Common myeloid progenitor, CD34-positive (primary cell): ENCODE data around the gene MYZAP.

Experiments
- CTCF ChIA-PET: fragments of 350-600 bp; sonication (Branson Sonifier 250); formaldehyde crosslinking; loops from one replicate; lab custom pipeline; 2021; ENCODE audit warnings: antibody characterized with exemption; lab: Charles Lee
- POLR2A ChIA-PET: fragments of 350-600 bp; sonication (Branson Sonifier 250); formaldehyde crosslinking; loops from one replicate; lab custom pipeline; 2021; ENCODE audit warnings: antibody characterized with exemption; lab: Charles Lee
- DNase-seq, 3 donors: peaks; one replicate each; pipeline versions ENCODE4 v3.0.0 to v3.0.0-alpha.2; 2013
- H3K27ac ChIP-seq, 2 experiments: 1 replicate in 1 of 2; 2 replicates in 1 of 2; pipeline ENCODE4 v1.7.0; 2013; ENCODE audit warnings: inconsistent platforms in 2 of 2, low read length in 2 of 2, mild to moderate bottlenecking in 2 of 2, low read depth in 1 of 2, moderate library complexity in 1 of 2; ENCODE audit not compliant: severe bottlenecking in 2 of 2, insufficient read depth in 1 of 2, poor library complexity in 1 of 2
- H3K27me3 ChIP-seq, 5 experiments: replicated peaks in 2 of 5; 1 replicate in 3 of 5; 2 replicates in 2 of 5; pipeline versions ENCODE4 v1.6.1 to v1.7.0; 2013; ENCODE audit warnings: low read length in 4 of 5, mild to moderate bottlenecking in 2 of 5, moderate library complexity in 2 of 5, inconsistent platforms in 1 of 5; ENCODE audit not compliant: insufficient read depth in 5 of 5, control insufficient read depth in 4 of 5
- H3K36me3 ChIP-seq, 4 experiments: 1 replicate in 2 of 4; 2 replicates in 2 of 4; pipeline versions ENCODE4 v1.6.1 to v1.7.0; 2013; ENCODE audit warnings: low read length in 3 of 4, control low read depth in 1 of 4, mild to moderate bottlenecking in 1 of 4; ENCODE audit not compliant: control insufficient read depth in 4 of 4, insufficient read depth in 4 of 4
- H3K4me1 ChIP-seq, 4 experiments: 1 replicate in 3 of 4; 2 replicates in 1 of 4; pipeline versions ENCODE4 v1.6.1 to v1.7.1; 2013; ENCODE audit warnings: low read length in 3 of 4, mild to moderate bottlenecking in 3 of 4, control low read depth in 1 of 4, inconsistent platforms in 1 of 4, moderate library complexity in 1 of 4; ENCODE audit not compliant: control insufficient read depth in 4 of 4, insufficient read depth in 4 of 4; ENCODE audit errors: control extremely low read depth in 1 of 4
- H3K4me3 ChIP-seq, 7 experiments: 1 replicate in 4 of 7; 2 replicates in 3 of 7; pipeline versions ENCODE4 v1.5.1 to v1.7.0; 2013; ENCODE audit warnings: mild to moderate bottlenecking in 7 of 7, low read length in 6 of 7, moderate library complexity in 6 of 7, inconsistent platforms in 2 of 7, low read depth in 2 of 7, control low read depth in 1 of 7; ENCODE audit not compliant: insufficient read depth in 4 of 7, control insufficient read depth in 1 of 7; ENCODE audit errors: extremely low read depth in 1 of 7
- H3K9me3 ChIP-seq, 5 experiments: 1 replicate in 4 of 5; 2 replicates in 1 of 5; pipeline versions ENCODE4 v1.6.1 to v1.7.1; 2013; ENCODE audit warnings: low read length in 4 of 5, mild to moderate bottlenecking in 2 of 5, inconsistent platforms in 1 of 5, low read depth in 1 of 5, moderate library complexity in 1 of 5; ENCODE audit not compliant: control insufficient read depth in 4 of 5, insufficient read depth in 2 of 5; ENCODE audit errors: control extremely low read depth in 1 of 5
- WGBS: methylation state at CpG from one replicate; pipeline ENCODE4 v1.1.5; 2013; ENCODE audit not compliant: insufficient coverage; 5-methylcytosine and 5-hydroxymethylcytosine counted together

MYZAP gene

GRCh38 chr15:57667171-57667849, 75.6 kb downstream of the MYZAP start:
- H3K4me1 ChIP-seq = no peaks in the 10 kb centered on the region
- no peak overlapping the region for H3K27ac ChIP-seq
- peaks cover 0 to 4% (median 1%) of the 10 kb centered on the region in 5 experiments for H3K9me3 ChIP-seq
- POLR2A ChIA-PET = no interaction called here
- H3K4me3 ChIP-seq = no peak overlapping the region
- H3K36me3 ChIP-seq = no peaks in the 10 kb centered on the region
- WGBS = 92% methylated on average over 4 of the region's 10 CpGs
- CTCF ChIA-PET = interaction anchor here (1.0 kb wide), 1 partner anchor 13 kb away, joined by 3 read pairs; no protein-coding TSS in a partner anchor
- H3K27me3 ChIP-seq = peaks cover 0 to 2% (median 0%) of the 10 kb centered on the region in 5 experiments
- no peak for DNase-seq

DNA sequence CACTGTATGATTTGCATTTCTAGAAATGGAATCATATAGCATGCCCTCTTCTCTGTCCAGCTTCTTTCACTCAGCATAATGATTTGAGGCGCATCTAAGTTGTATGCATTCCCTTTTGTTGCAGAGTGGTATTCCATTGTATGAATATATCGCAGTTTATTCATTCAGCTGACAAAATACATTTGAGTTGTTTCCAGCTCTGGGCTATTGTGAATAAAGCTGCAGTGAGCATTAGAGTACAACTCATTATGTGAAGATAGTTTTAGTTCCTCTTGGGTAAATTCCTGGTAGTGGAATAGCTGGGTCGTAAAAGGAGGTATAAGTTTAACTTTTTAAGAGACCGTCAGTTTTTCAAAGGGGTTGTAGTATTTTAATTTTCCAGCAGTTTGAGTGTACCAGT, 76.3 kb downstream of the MYZAP start:
- Histone ChIP-seq H3K9me3 (peaks cover 0 to 4% (median 1%) of the 10 kb centered on the region in 5 experiments), H3K27ac (no peak overlapping the region), H3K4me3 (no peak overlapping the region), H3K27me3 (peaks cover 0 to 2% (median 0%) of the 10 kb centered on the region in 5 experiments), H3K36me3 (no peaks in the 10 kb centered on the region), H3K4me1 (no peaks in the 10 kb centered on the region)
- no peak for DNase-seq
- CTCF ChIA-PET = interaction anchor here (1.0 kb wide), 1 partner anchor 13 kb away, joined by 3 read pairs; no protein-coding TSS in a partner anchor
- WGBS = 100% methylated on average over 2 of the region's 4 CpGs
- POLR2A ChIA-PET = no interaction called here

DNA sequence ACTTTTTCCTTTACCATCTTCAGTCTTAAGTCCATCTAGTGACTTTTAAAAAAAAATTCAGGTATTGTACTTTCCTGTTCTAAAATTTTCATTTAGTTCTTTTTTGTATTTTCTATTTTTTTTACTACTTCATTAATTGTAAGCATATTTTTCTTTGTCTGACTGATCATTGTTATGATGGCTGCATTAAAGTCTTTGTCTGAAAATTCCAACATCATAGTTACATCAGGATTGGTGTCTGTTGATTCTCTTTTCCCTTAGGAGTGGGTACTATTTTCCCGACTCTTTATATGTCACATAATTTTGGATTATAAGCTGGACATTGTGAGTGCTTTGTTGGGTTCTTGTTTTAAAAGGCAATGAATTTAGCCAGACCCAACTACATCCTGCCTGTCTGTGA, 79.9 kb downstream of the MYZAP start:
- WGBS = no CpG with 5 or more reads among the region's 1 CpG
- H3K36me3 ChIP-seq = no peaks in the 10 kb centered on the region
- ChIA-PET POLR2A (no interaction called here), CTCF (interaction anchor here (0.6 kb wide), 1 partner anchor 60 kb away, joined by 3 read pairs; no protein-coding TSS in a partner anchor)
- DNase-seq = no peak
- no peak overlapping the region for H3K4me3 ChIP-seq
- H3K9me3 ChIP-seq = peaks cover 0 to 4% (median 1%) of the 10 kb centered on the region in 5 experiments
- no peak overlapping the region for H3K27ac ChIP-seq
- no peaks in the 10 kb centered on the region for H3K4me1 ChIP-seq
- no peaks in the 10 kb centered on the region for H3K27me3 ChIP-seq

DNA sequence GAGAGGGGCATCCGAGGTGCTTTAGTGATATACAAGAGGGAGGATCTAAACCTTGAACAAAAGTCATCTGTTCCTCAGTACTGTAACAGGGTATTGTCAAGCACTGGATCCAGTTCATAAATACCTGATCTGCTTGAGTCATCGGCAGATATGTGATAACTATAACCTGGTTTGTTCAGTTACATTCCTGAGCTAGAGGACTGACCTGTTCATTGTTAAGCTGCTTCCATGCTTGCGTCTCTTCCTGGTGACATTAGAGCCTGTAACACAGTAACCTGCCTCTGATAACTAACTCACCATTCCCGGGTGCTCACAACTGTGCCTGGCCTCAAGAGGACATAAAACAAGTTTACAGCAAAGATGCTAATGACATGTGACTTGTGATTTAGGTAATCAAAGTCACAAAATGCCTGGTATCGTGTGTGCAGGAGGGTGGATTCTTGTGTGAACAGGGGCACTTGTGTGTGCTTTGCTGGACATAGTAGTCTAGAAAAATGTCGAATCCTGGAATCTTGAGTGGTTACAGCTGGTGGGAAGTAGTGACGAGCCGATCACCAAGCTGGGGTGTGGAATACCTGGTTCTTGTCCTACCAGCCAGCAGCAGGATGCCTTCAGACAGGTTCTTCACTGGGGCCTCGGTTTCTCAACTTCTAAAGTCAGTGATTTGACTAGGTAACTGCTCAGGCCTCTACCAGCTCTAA, 83.9 kb downstream of the MYZAP start:
- Histone ChIP-seq H3K36me3 (no peaks in the 10 kb centered on the region), H3K4me3 (no peak overlapping the region), H3K4me1 (no peaks in the 10 kb centered on the region), H3K27ac (no peak overlapping the region), H3K27me3 (no peaks in the 10 kb centered on the region), H3K9me3 (peaks cover 0 to 4% (median 1%) of the 10 kb centered on the region in 5 experiments)
- POLR2A ChIA-PET = no interaction called here
- CTCF ChIA-PET = no interaction called here
- WGBS = 98% methylated on average over 7 of the region's 9 CpGs
- DNase-seq = no peak

- Histone ChIP-seq H3K36me3 (no peaks in the 10 kb centered on the region), H3K27me3 (no peaks in the 10 kb centered on the region), H3K4me1 (no peaks in the 10 kb centered on the region), H3K4me3 (no peak overlapping the region), H3K9me3 (peaks cover 0 to 4% (median 0%) of the 10 kb centered on the region in 5 experiments), H3K27ac (no peak overlapping the region)
- DNase-seq = no peak
- CTCF ChIA-PET = no interaction called here
- 86% methylated on average over 5 of the region's 5 CpGs for WGBS
- POLR2A ChIA-PET = no interaction called here
Observed at GRCh38 chr15:57676585-57676984, 84.9 kb downstream of the MYZAP start.

DNA sequence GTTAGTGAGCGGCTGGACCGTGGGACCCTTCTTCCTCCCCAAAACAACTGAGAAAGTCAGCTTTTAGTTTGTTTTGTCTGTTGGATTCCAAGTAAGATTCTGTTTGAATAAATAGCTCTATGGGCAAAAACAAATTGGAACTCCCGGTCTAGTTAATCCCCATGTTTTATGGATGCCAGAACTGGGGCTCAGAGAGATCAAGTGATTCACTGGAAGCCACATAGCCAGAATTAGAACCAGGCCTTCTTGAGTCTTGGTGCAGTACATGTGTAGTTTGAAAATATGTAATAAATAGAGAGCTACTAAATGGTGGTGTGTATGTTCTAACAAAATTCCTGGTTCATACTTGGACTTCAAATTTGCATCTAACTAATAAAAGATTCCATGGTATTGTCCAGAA, 85.5 kb downstream of the MYZAP start:
- Histone ChIP-seq H3K36me3 (no peaks in the 10 kb centered on the region), H3K9me3 (no peaks in the 10 kb centered on the region), H3K27me3 (no peaks in the 10 kb centered on the region), H3K27ac (no peak overlapping the region), H3K4me1 (no peaks in the 10 kb centered on the region), H3K4me3 (no peak overlapping the region)
- no peak for DNase-seq
- ChIA-PET CTCF (no interaction called here), POLR2A (interaction anchor here (0.6 kb wide), 1 partner anchor 318 kb away, joined by 3 read pairs; no protein-coding TSS in a partner anchor)
- 100% methylated on average over 1 of the region's 3 CpGs for WGBS

GRCh38 chr15:57680021-57680420, 88.3 kb downstream of the MYZAP start:
- H3K9me3 ChIP-seq = no peaks in the 10 kb centered on the region
- CTCF ChIA-PET = interaction anchor here (1.0 to 1.2 kb wide), 3 partner anchors 12 to 52 kb away, joined by 3 read pairs; no protein-coding TSS in a partner anchor
- no peaks in the 10 kb centered on the region for H3K36me3 ChIP-seq
- no peak overlapping the region for H3K27ac ChIP-seq
- DNase-seq = no peak
- no peaks in the 10 kb centered on the region for H3K27me3 ChIP-seq
- no peak overlapping the region for H3K4me3 ChIP-seq
- POLR2A ChIA-PET = no interaction called here
- H3K4me1 ChIP-seq = no peaks in the 10 kb centered on the region
- WGBS = 100% methylated on average over 1 of the region's 1 CpG
